ENCODE data around the gene SMOC1.
"Not testable (repeated sequence)": the region's sequence is repeated elsewhere in the genome, so short reads cannot be mapped to it uniquely, and the experiment has no call there.

The SMOC1 gene

GRCh38 chr14:69901113-69901951 is 22.1 kb downstream of the SMOC1 start:
- H3K27ac ChIP-seq = no peak overlapping the region
- TF ChIP-seq ZFX (IDR thresholded peaks at IDR 0.05; ENCODE audit: borderline replicate concordance) (no peak), CTCF (IDR thresholded peaks at IDR 0.05) (no peak)

DNA sequence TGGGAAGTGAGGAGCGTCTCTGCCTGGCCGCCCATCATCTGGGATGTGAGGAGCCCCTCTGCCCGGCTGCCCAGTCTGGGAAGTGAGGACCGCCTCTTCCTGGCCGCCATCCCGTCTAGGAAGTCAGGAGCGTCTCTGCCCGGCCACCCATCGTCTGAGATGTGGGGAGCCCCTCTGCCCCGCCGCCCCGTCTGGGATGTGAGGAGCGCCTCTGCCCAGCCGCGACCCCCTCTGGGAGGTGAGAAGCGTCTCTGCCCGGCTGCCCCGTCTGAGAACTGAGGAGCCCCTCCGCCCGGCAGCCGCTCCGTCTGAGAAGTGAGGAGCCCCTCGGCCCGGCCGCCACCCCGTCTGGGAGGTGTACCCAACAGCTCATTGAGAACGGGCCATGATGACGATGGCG is 23.8 kb downstream of the SMOC1 start:
- not testable (repeated sequence) for H3K27ac ChIP-seq

DNA sequence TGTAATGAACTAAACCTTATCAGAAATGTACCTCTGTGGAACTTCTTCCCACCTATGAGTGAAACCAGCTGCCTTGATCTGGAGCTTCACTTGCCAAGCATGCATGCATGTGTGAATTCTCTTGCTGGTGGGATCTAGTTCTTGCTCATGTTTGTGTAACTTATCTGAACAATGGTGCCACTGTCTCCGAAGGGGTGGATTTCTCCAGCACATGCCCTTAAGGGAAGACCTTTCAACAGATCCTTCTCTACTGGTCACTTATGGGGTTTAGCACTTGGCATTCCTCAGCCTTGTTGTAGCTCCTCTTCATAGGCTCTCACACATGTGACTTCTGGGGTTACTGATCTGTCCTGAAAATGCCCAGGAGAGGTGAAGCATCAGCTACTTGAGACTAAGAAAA is 25.0 kb downstream of the SMOC1 start:
- TF ChIP-seq ZFX (IDR thresholded peaks at IDR 0.05; ENCODE audit: borderline replicate concordance) (no peak), CTCF (IDR thresholded peaks at IDR 0.05) (no peak)
- H3K27ac ChIP-seq = no peak overlapping the region

GRCh38 chr14:69906201-69906600 is 27.0 kb downstream of the SMOC1 start:
- TF ChIP-seq CTCF (IDR thresholded peaks at IDR 0.05) = no peak
- TF ChIP-seq ZFX (IDR thresholded peaks at IDR 0.05; ENCODE audit: borderline replicate concordance) = no peak

GRCh38 chr14:69909826-69910550 is 30.8 kb downstream of the SMOC1 start:
- no peak for TF ChIP-seq ZFX (IDR thresholded peaks at IDR 0.05; ENCODE audit: borderline replicate concordance)
- TF ChIP-seq CTCF (IDR thresholded peaks at IDR 0.05) = no peak
- H3K27ac ChIP-seq = no peak overlapping the region

More at GRCh38 chr14:69906201-69906600, 27.0 kb downstream of the SMOC1 start:
- H3K27ac ChIP-seq = no peak overlapping the region

DNA sequence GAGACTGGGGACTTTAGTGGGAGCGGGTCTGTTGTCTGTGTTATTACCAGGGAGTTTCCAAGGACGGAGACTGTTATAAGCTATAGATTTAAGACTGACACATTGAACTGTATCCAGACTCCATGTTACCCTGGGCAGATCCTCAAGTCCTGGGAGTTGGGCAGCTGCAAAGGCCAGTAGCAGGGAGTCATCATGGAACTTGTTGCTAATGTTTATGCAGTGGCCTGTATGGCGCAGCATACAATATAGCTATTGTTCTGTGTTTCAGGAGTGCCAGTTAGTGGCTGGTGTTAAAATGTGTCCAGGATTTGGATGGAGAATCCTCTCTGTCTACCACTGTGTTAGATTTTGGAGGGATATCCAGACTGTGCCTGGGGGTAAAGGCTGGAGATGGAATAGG is 31.7 kb downstream of the SMOC1 start:
- no peak overlapping the region for H3K27ac ChIP-seq

DNA sequence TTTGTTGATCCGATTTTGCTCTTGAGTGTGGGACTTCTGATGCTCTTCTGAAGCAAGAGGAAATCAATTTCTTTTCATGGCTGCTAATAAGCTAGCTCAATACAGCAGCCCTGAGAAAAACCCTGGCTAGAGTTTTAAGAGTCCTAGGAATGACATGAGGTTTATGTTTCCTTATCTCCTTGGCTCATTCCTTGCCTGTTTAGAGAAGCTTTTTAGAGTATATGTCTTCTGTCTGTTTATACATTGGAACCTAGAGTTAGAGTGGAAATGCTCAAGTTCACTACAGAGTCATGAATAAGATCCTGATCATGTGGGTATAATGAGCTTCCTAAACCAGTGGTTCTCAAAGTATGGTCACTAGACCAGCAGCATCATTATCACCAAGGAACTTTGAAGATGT is 34.5 kb downstream of the SMOC1 start:
- TF ChIP-seq ZFX (IDR thresholded peaks at IDR 0.05; ENCODE audit: borderline replicate concordance) (no peak), CTCF (IDR thresholded peaks at IDR 0.05) (no peak)
- H3K27ac ChIP-seq = no peak overlapping the region

More for the DNA sequence above, 31.7 kb downstream of the SMOC1 start:
- TF ChIP-seq ZFX (IDR thresholded peaks at IDR 0.05; ENCODE audit: borderline replicate concordance) (no peak), CTCF (IDR thresholded peaks at IDR 0.05) (no peak)
